Testis (tissue), 3 donors: Measurements from ENCODE around the gene ACACB. TPM values are rescaled to one million over a fixed set of nuclear protein-coding genes. Genes with fewer than 3 reads are reported as not detected.

Source experiments
- DNase-seq: peaks from one replicate; pipeline ENCODE4 v3.0.0-alpha.2; 2019
- H3K27ac ChIP-seq, 2 donors: fragments of 200-600 bp; sonication (generic); one replicate each; pipeline ENCODE4 v1.5.1; 2019
- H3K27me3 ChIP-seq: fragments of 200-600 bp; sonication (generic); one replicate; pipeline ENCODE4 v1.5.1; 2019
- H3K36me3 ChIP-seq: fragments of 200-600 bp; sonication (generic); one replicate; pipeline ENCODE4 v1.5.1; 2017; ENCODE audit warnings: low read depth; ENCODE audit errors: missing control alignments
- H3K4me1 ChIP-seq: fragments of 200-600 bp; sonication (generic); one replicate; pipeline ENCODE4 v1.5.1; 2019
- H3K4me3 ChIP-seq, 2 donors: fragments of 200-600 bp; sonication (generic); one replicate each; pipeline ENCODE4 v1.5.1; 2017 to 2019
- H3K9me3 ChIP-seq: fragments of 200-600 bp; sonication (generic); one replicate; pipeline ENCODE4 v1.5.1; 2017
- POLR2A ChIP-seq: fragments of 450-650 bp; IDR thresholded peaks from one replicate; pipeline ENCODE4 v1.6.1; 2017; ENCODE audit warnings: antibody characterized with exemption, mild to moderate bottlenecking, moderate library complexity
- WGBS, 2 donors: methylation state at CpG; one replicate each; pipeline ENCODE4 v1.1.5; 2018; 5-methylcytosine and 5-hydroxymethylcytosine counted together
- intact Hi-C: fragments of 100-400 bp; cut with DNase I; formaldehyde crosslinking; loops from one replicate; pipeline ENCODE4 v1.15.1; 2023; ENCODE audit warnings: low total_unique reads
- polyA plus RNA-seq: library from polyadenylated mRNA; stranded (reverse); fragments of 350-450 nt; fragmentation: Illumina TruSeq; extraction: RNeasy Lipid Tissue Mini Kit (QIAGEN cat#74804); gene quantifications from one replicate; pipeline ENCODE4 v1.2.3, GENCODE V29; 2014; ENCODE audit warnings: low read depth, low replicate concordance; ENCODE audit not compliant: insufficient read depth
- total RNA-seq, 2 donors: library from RNA; depleted of rRNA; stranded (reverse); fragments of >200 nt; gene quantifications; one replicate each; pipeline ENCODE4 v1.2.3, GENCODE V29; 2016
- TF ChIP-seq, protein P1 (sequence below), 3 experiments: fragments of 450-650 bp in 2 of 3; fragments of 200-600 bp in 1 of 3; sonication (generic) in 1 of 3; IDR thresholded peaks; one replicate each; pipeline ENCODE4 v1.5.1; 2016 to 2019; ENCODE audit warnings: antibody characterized with exemption in 3 of 3, mild to moderate bottlenecking in 2 of 3, moderate library complexity in 1 of 3

The ACACB gene
- total and polyA plus RNA-seq, 3 donors from 2014 or later = 25.5 to 96.8 (median 61.6) TPM

DNA sequence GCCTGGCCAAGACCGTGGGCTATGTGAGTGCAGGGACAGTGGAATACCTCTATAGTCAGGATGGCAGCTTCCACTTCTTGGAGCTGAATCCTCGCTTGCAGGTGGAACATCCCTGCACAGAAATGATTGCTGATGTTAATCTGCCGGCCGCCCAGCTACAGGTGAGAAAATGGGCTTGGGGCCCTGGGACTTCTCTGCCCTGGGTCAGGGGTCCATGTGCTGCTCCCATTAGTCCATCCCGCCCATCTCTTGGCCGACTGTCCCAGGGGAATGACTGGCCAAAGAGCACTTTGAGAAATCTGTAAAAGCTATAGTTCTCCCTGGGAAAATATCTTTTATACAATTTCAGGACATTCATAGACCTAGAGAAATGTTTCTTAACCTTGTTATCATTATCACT is 63.5 kb downstream of the ACACB start:
- H3K4me3 ChIP-seq = no peak overlapping the region
- H3K36me3 ChIP-seq = no peaks in the 10 kb centered on the region
- intact Hi-C loops = no loop called here
- DNase-seq = no peak
- no peak overlapping the region for H3K27ac ChIP-seq
- no peaks in the 10 kb centered on the region for H3K9me3 ChIP-seq
- H3K4me1 ChIP-seq = no peaks in the 10 kb centered on the region
- no peaks in the 10 kb centered on the region for H3K27me3 ChIP-seq
- 89 to 94% methylated on average over 4 to 6 of the region's 6 CpGs for WGBS, 2 donors
- TF ChIP-seq POLR2A = no peak
- TF ChIP-seq, protein P1, sequence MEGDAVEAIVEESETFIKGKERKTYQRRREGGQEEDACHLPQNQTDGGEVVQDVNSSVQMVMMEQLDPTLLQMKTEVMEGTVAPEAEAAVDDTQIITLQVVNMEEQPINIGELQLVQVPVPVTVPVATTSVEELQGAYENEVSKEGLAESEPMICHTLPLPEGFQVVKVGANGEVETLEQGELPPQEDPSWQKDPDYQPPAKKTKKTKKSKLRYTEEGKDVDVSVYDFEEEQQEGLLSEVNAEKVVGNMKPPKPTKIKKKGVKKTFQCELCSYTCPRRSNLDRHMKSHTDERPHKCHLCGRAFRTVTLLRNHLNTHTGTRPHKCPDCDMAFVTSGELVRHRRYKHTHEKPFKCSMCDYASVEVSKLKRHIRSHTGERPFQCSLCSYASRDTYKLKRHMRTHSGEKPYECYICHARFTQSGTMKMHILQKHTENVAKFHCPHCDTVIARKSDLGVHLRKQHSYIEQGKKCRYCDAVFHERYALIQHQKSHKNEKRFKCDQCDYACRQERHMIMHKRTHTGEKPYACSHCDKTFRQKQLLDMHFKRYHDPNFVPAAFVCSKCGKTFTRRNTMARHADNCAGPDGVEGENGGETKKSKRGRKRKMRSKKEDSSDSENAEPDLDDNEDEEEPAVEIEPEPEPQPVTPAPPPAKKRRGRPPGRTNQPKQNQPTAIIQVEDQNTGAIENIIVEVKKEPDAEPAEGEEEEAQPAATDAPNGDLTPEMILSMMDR (IDR thresholded peaks at IDR 0.05) = no peak

DNA sequence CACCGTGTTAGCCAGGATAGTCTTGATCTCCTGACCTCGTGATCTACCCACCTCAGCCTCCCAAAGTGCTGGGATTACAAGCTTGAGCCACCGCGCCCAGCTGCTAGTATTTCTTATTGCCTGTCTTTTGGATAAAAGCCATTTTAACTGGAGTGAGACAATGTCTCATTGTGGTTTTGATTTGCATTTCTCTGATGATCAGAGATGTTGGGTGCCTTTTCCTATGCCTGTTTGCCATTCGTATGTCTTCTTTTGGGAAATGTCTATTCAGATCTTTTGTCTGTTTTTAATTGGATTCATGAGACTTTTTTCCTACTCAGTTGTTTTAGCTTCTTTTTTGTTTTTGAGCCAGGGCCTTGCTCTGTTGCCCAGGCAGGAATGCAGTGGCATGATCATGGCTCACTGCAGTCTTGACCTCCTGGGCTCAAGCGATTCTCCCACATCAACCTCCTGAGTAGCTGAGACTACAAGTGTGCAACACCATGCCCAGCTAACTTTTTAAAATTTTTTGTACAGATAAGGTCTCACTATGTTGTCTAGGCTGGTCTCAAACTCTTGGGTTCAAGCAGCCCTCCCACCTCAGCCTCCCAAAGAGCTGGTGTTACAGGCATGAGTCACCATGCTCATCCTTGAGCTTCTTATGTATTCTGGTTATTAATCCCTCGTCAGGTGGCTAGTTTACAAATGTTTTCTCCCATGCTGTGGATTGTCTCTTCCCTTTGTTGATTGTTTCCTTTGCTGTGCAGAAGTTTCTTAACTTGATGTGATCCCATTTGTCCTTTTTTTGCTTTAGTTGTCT is 65.9 kb downstream of the ACACB start:
- intact Hi-C loops = no loop called here
- Histone ChIP-seq H3K27ac (no peak overlapping the region), H3K4me1 (no peaks in the 10 kb centered on the region), H3K36me3 (no peaks in the 10 kb centered on the region), H3K4me3 (no peak overlapping the region), H3K9me3 (no peaks in the 10 kb centered on the region), H3K27me3 (no peaks in the 10 kb centered on the region)
- WGBS, 2 donors = 93 to 95% methylated on average over 7 of the region's 7 CpGs
- TF ChIP-seq, protein P1 (IDR thresholded peaks at IDR 0.05) = no peak
- TF ChIP-seq POLR2A = no peak
- no peak for DNase-seq

- no peaks in the 10 kb centered on the region for H3K27me3 ChIP-seq
- DNase-seq = no peak
- H3K27ac ChIP-seq = no peak overlapping the region
- TF ChIP-seq, protein P1 (IDR thresholded peaks at IDR 0.05) = no peak
- TF ChIP-seq POLR2A = no peak
- H3K9me3 ChIP-seq = no peaks in the 10 kb centered on the region
- intact Hi-C loops = no loop called here
- WGBS, 2 donors = 90 to 96% methylated on average over 12 of the region's 12 CpGs
- H3K4me1 ChIP-seq = no peaks in the 10 kb centered on the region
- H3K4me3 ChIP-seq = no peak overlapping the region
- no peaks in the 10 kb centered on the region for H3K36me3 ChIP-seq
Observed at GRCh38 chr12:109185441-109185840, 69.1 kb downstream of the ACACB start.

GRCh38 chr12:109186993-109187653 is 70.7 kb downstream of the ACACB start:
- H3K27ac ChIP-seq = no peak overlapping the region
- WGBS, 2 donors = 89 to 93% methylated on average over 10 of the region's 10 CpGs

More at GRCh38 chr12:109186993-109187653, 70.7 kb downstream of the ACACB start:
- Histone ChIP-seq H3K27me3 (no peaks in the 10 kb centered on the region), H3K9me3 (no peaks in the 10 kb centered on the region), H3K4me1 (no peaks in the 10 kb centered on the region), H3K4me3 (no peak overlapping the region), H3K36me3 (no peaks in the 10 kb centered on the region)
- TF ChIP-seq POLR2A = no peak
- TF ChIP-seq, protein P1 (IDR thresholded peaks at IDR 0.05) = no peak
- intact Hi-C loops = no loop called here
- no peak for DNase-seq
